Right lobe of liver (tissue), 6 donors: ENCODE results near the gene PAQR6. TPM values are rescaled to one million over a fixed set of nuclear protein-coding genes. Genes with fewer than 3 reads are reported as not detected.
A peak's percentile ranks its signal among the peaks of the same experiment; 100 is the strongest.

Experiments
- ATAC-seq, 4 donors: fragments of 200-7000 bp; cut with Tn5 transposase; one replicate each; pipeline ENCODE4 v1.9.1; 2020; ENCODE audit warnings: mild to moderate bottlenecking in 4 of 4, moderate library complexity in 4 of 4
- DNase-seq, 3 donors: peaks; one replicate each; pipeline ENCODE4 v3.0.0-alpha.2; 2020
- H3K27ac ChIP-seq, 3 donors: fragments of 200-600 bp; one replicate each; pipeline ENCODE4 v1.8.0; 2022
- H3K27me3 ChIP-seq, 2 donors: fragments of 200-600 bp; one replicate each; pipeline ENCODE4 v1.8.0; 2022
- H3K36me3 ChIP-seq, 4 donors: fragments of 200-600 bp; sonication (generic) in 1 of 4; one replicate each; pipeline versions ENCODE4 v1.5.1 to v1.8.0; 2017 to 2022; ENCODE audit warnings: control low read depth in 1 of 4
- H3K4me1 ChIP-seq, 4 donors: fragments of 200-600 bp; sonication (generic) in 1 of 4; one replicate each; pipeline versions ENCODE4 v1.5.1 to v1.8.0; 2017 to 2022; ENCODE audit warnings: control low read depth in 1 of 4
- H3K4me3 ChIP-seq, 3 donors: fragments of 200-600 bp; one replicate each; pipeline ENCODE4 v1.8.0; 2022
- H3K9me3 ChIP-seq, 4 donors: fragments of 200-600 bp; sonication (generic) in 1 of 4; one replicate each; pipeline versions ENCODE4 v1.5.1 to v1.8.0; 2017 to 2022; ENCODE audit warnings: control low read depth in 1 of 4
- POLR2A ChIP-seq: fragments of 450-650 bp; IDR thresholded peaks from one replicate; pipeline ENCODE4 v1.6.1; 2017; ENCODE audit warnings: antibody characterized with exemption, mild to moderate bottlenecking
- WGBS: methylation state at CpG from one replicate; pipeline ENCODE4 v1.1.6; 2018; ENCODE audit warnings: low coverage, low lambda C conversion rate; ENCODE audit not compliant: insufficient coverage; ENCODE audit errors: missing lambda C conversion rate; 5-methylcytosine and 5-hydroxymethylcytosine counted together
- intact Hi-C, 2 donors: fragments of 100-400 bp; cut with DNase I; formaldehyde crosslinking; loops; one replicate each; pipeline versions ENCODE4 v1.11.2 to v1.14.1; 2022
- total RNA-seq, 6 experiments: library from RNA; depleted of rRNA in 2 of 6; stranded (reverse); fragments of >200 nt in 2 of 6; fragmentation: NEBNext Ultra II Directional in 3 of 6; extraction: Animal tissue kit (Norgen Biotek cat#: 25700) in 3 of 6; gene quantifications; one replicate each; pipeline versions ENCODE4 v1.1.0 to v1.2.4, GENCODE V29; 2016 to 2023
- TF ChIP-seq, protein P1 (sequence below), 4 donors: fragments of 200-600 bp in 3 of 4; fragments of 450-650 bp in 1 of 4; IDR thresholded peaks; one replicate each; pipeline versions ENCODE4 v1.5.1 to v1.8.0; 2016 to 2022; ENCODE audit warnings: antibody characterized with exemption in 4 of 4, mild to moderate bottlenecking in 2 of 4
- donor health status: DM: no; HTN: yes; CAD: no.
- donor health status: DM: no; HTN: no; CAD: no.
- donor health status: DM: no; HTN: no; CAD: no.
- donor health status: DM: no; HTN: yes; CAD: no.
- donor health status: DM: no; HTN: yes; CAD: no.

The PAQR6 gene
- total RNA-seq, 6 experiments from 2014 or later: 0.43 to 4.0 (median 1.1) TPM

DNA sequence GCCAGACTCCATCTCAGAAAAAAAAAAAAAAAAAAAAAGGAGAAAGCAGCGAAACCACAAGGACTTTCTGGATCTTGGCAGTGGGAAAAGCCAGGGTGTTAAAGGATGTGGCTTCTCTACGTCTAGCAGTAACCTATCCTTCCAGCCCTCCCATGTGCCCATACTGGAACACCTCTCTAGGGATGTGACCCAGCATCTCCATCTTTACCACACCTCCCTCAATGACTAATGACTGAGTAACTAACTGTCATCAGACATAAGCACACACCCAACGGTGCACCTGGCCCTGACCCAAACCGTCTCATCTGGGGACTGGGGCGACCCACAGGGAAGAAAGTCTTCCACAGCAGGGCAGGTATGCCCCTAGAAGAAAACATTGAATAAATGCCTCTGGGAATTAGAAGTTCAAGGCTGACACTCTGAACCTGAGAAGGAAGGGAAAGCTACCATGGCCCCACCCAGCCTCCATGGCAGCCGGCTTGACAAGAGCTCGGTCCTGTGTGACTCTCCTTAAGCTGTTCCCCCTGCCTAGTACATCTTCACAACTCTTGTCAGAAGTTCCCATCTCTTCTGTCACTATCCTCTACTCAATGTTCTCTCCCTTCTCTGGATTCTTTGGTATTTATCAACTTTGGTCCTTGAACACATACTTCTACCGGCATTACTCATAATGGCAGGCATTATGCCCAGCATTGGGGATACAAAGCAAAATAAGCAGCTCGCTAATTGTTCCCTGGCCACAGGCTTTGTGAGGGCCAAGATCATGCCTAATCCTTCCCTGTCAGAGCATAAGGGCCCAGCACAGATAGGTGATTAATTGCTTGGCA, 14.8 kb upstream of the PAQR6 start:
- Histone ChIP-seq H3K27ac (no peak overlapping the region), H3K9me3 (no peaks in the 10 kb centered on the region), H3K4me3 (no peak overlapping the region), H3K4me1 (no peaks in the 10 kb centered on the region), H3K27me3 (no peaks in the 10 kb centered on the region), H3K36me3 (peaks cover 18 to 91% (median 51%) of the 10 kb centered on the region in 4 donors)
- intact Hi-C loops: no loop called here
- 77% methylated on average over 7 of the region's 9 CpGs for WGBS
- DNase-seq (no peak), ATAC-seq (peak in 1 of 4 donors; percentile 58)
- TF ChIP-seq, protein P1, sequence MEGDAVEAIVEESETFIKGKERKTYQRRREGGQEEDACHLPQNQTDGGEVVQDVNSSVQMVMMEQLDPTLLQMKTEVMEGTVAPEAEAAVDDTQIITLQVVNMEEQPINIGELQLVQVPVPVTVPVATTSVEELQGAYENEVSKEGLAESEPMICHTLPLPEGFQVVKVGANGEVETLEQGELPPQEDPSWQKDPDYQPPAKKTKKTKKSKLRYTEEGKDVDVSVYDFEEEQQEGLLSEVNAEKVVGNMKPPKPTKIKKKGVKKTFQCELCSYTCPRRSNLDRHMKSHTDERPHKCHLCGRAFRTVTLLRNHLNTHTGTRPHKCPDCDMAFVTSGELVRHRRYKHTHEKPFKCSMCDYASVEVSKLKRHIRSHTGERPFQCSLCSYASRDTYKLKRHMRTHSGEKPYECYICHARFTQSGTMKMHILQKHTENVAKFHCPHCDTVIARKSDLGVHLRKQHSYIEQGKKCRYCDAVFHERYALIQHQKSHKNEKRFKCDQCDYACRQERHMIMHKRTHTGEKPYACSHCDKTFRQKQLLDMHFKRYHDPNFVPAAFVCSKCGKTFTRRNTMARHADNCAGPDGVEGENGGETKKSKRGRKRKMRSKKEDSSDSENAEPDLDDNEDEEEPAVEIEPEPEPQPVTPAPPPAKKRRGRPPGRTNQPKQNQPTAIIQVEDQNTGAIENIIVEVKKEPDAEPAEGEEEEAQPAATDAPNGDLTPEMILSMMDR (IDR thresholded peaks at IDR 0.05): no peak
- TF ChIP-seq POLR2A: no peak

DNA sequence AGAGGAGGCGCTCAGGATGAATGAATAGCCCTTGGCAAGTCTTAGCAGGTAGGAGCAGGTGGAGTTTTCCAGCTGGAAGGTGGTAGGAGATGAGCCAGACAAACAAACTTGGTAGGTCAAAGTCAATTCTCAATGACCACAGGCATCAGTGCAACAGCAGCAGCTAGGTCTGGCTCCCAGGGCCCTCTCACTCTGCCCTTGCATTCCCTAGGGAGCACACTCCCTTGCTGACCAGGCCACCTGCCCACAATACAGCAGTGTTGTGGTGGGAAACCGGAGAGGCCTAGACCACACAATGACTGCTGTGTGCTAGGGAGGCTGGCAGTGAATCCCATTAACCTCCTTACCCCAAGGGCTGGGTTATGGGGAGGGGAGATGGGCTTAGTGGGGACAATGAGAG, 13.0 kb upstream of the PAQR6 start:
- WGBS: 92% methylated on average over 2 of the region's 2 CpGs
- intact Hi-C loops: no loop called here
- ATAC-seq: peak in 1 of 4 donors; percentile 75

DNA sequence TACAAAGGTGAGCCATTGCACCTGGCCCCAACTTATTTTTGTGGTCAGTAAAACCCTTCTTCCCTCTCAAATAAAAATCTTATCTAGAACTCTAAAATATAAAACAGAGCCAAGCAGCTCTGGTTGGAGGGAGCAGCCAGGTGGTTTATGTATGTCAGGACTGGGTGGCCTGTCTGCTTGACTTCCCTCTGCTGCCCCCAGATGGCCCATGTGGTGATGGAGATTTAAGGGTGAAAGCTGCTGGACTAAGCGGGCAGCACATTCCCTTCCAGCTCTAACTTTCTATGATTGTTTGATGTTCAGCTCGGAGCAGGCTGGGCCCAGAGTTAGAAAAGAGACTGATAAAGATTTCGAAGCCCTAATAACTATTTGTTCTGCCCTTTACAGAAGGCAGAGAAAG, 11.9 kb upstream of the PAQR6 start:
- H3K4me1 ChIP-seq: no peaks in the 10 kb centered on the region
- TF ChIP-seq POLR2A: no peak
- TF ChIP-seq, protein P1 (IDR thresholded peaks at IDR 0.05): peak in 1 of 4 donors; percentile 17
- no peaks in the 10 kb centered on the region for H3K9me3 ChIP-seq
- WGBS: 68% methylated on average over 3 of the region's 3 CpGs
- H3K27me3 ChIP-seq: no peaks in the 10 kb centered on the region
- intact Hi-C loops: no loop called here
- H3K36me3 ChIP-seq: peaks cover 18 to 85% (median 44%) of the 10 kb centered on the region in 4 donors
- ATAC-seq (no peak), DNase-seq (peak in 1 of 3 donors; percentile 26)
- no peak overlapping the region for H3K4me3 ChIP-seq
- H3K27ac ChIP-seq: no peak overlapping the region

More for the DNA sequence above, 13.0 kb upstream of the PAQR6 start:
- Histone ChIP-seq H3K27me3 (no peaks in the 10 kb centered on the region), H3K27ac (no peak overlapping the region), H3K4me3 (no peak overlapping the region), H3K4me1 (no peaks in the 10 kb centered on the region), H3K9me3 (no peaks in the 10 kb centered on the region), H3K36me3 (peaks cover 18 to 87% (median 45%) of the 10 kb centered on the region in 4 donors)
- TF ChIP-seq POLR2A: no peak
- TF ChIP-seq, protein P1 (IDR thresholded peaks at IDR 0.05): no peak
- DNase-seq: peak in 1 of 3 donors; percentile 45

DNA sequence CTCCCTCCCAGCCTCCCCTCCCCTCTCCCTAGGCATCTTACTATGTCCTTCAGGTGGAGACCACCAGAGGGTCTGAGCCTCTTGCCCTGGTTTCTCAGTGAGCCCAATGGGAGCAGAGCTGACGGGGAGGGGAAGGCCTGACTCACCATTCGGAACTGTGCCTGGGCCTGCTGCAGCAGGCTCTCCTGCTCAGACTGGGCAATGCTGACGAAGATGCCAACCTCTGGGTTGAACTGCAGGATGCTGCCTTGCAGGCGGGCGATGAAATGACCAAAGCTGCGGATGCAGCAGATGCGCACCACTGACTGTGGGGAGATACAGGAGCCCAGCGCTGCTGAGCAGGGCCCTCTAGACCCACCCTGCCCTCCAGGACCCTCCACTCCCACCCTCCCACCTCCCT, 11.0 kb upstream of the PAQR6 start:
- Histone ChIP-seq H3K36me3 (peaks cover 23 to 88% (median 42%) of the 10 kb centered on the region in 4 donors), H3K4me3 (no peak overlapping the region), H3K9me3 (no peaks in the 10 kb centered on the region), H3K27ac (no peak overlapping the region), H3K4me1 (no peaks in the 10 kb centered on the region), H3K27me3 (no peaks in the 10 kb centered on the region)
- no peak for ATAC-seq
- DNase-seq: peak in 1 of 3 donors; percentile 22
- no CpG with 5 or more reads among the region's 8 CpGs for WGBS
- TF ChIP-seq POLR2A: no peak
- TF ChIP-seq, protein P1 (IDR thresholded peaks at IDR 0.05): no peak
- intact Hi-C loops: no loop called here
